ENCODE measurements around the gene GGTLC3.
"Not testable (repeated sequence)": the region's sequence is repeated elsewhere in the genome, so short reads cannot be mapped to it uniquely, and the experiment has no call there.

GGTLC3 gene

DNA sequence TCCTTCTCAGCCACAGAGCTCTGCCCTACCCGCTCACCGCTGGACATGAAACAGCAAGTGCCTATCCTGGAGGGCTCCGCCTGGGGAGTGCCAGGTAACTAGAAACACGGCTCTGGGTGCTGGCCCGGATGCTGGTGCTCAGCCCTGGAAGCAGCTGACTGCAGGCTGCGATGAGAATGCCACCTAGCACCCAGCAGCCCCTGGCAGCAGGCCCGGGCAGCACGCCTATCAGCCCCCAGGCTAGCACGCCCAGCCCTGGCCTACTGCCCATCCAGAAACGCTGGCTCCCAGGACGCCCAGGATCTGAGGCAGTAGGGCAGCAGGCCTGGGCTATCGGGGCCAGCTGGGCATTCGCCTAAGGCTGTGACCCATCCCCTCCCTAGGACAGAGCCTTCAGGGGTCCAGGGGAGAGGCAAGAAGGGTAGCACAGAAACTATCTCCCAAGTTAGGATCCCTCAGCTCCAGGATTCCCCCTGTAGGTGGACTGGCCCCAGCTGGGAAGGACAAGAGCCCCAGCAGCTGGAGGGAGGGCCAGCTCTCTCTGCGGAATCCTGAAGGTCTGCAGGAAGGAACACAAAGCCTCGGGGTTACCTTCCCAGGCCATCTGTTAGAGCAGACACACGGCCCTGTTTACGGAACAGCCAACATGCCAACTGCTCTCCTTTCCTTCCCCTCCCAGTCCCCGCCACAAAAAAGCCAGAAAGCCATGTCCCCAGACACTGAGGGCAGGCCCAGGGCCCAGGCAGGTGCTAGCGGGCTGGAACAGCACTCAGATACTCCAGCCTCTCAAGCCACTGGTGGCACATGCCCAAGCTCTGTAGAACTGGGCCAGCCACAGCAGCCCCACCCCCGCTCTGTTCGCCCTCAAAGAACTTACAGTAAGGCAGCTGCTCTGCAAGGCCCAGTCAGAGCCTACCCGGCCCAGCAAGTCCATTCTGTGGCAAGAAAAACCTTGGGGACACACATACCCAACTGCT lies 36.6 kb upstream of the GGTLC3 start:
- not testable (repeated sequence) for H3K36me3 ChIP-seq (replicated peaks in 1 of 2; ENCODE audit: control insufficient read depth in 2 of 2, insufficient read depth in 2 of 2, low read length in 2 of 2); H3K4ac ChIP-seq (ENCODE audit: low read length); H3K9me3 ChIP-seq (replicated peaks in 1 of 2; ENCODE audit: control insufficient read depth in 2 of 2, insufficient read depth in 1 of 2, low read depth in 1 of 2, low read length in 2 of 2); H4K8ac ChIP-seq (ENCODE audit: low read depth, low read length); H2BK15ac ChIP-seq (ENCODE audit: low read length); H4K91ac ChIP-seq (ENCODE audit: low read depth, low read length, poor library complexity); DNase-seq (ENCODE audit: low spot score); H2AFZ ChIP-seq (ENCODE audit: low read length); H3K27ac ChIP-seq (replicated peaks; ENCODE audit: low read length); H2BK12ac ChIP-seq (ENCODE audit: low read length); H2AK5ac ChIP-seq (ENCODE audit: low read depth, low read length); H3K14ac ChIP-seq (ENCODE audit: low read length); H3K4me2 ChIP-seq (ENCODE audit: insufficient read depth, low read length, poor library complexity, severe bottlenecking); H3K4me3 ChIP-seq (ENCODE audit: low read length in 2 of 2); H3K18ac ChIP-seq (ENCODE audit: low read length); H3K4me1 ChIP-seq (ENCODE audit: control insufficient read depth in 2 of 2, insufficient read depth in 1 of 2, low read depth in 1 of 2, low read length in 2 of 2); H3K9ac ChIP-seq (ENCODE audit: low read depth, low read length, poor library complexity); H3K79me1 ChIP-seq (ENCODE audit: low read depth, low read length); H2BK120ac ChIP-seq (ENCODE audit: low read depth, low read length); H3K27me3 ChIP-seq (ENCODE audit: control insufficient read depth in 3 of 3, insufficient read depth in 3 of 3, low read depth in 1 of 3, low read length in 3 of 3); H3K23ac ChIP-seq (ENCODE audit: low read depth, low read length, poor library complexity); H2BK5ac ChIP-seq (ENCODE audit: low read length)
- WGBS, 2 donors (ENCODE audit: extremely low coverage in 2 of 2, insufficient read length in 2 of 2, insufficient replicate concordance in 1 of 2): no CpG with 5 or more reads among the region's 22 CpGs

DNA sequence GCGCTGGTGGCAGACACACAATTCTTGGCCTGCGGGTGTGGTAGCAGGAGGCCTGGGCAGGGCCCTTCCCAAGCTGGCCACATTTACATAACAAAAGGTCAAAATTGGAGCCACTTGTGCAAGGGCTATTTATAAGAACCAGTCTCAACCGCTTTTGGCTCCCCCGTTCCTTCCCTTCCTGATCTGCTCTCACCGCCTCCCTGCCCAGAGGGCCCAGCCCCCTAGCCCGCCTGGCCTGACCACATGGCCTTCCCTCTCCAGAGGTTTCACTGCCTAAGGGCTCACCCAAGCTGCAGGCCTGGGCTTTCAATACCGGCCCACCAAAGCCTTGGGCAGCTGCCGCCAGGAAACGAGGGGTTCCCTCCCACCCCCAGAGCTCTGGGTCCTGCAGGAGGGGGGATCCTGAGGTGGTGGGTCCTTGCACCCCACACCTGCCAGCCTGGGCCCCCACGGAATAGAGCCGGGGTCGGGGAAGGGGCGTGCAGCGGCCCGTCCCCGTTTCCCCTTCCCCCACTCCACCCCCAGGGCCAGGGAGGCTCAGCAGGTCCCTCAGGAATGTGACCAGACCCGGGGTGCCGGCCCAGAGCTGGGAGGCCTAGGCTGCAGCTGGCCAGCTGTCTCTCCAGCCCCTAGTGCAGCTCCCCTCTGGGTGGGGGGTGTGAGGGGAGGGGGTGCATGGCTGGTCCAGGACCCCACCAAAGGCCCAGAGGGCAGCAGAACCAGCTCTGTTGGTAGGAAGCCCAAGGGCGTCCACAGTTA lies 35.1 kb upstream of the GGTLC3 start:
- H2BK15ac ChIP-seq (ENCODE audit: low read length); H3K36me3 ChIP-seq (replicated peaks in 1 of 2; ENCODE audit: control insufficient read depth in 2 of 2, insufficient read depth in 2 of 2, low read length in 2 of 2); H2BK12ac ChIP-seq (ENCODE audit: low read length); H3K4me2 ChIP-seq (ENCODE audit: insufficient read depth, low read length, poor library complexity, severe bottlenecking); H2AK5ac ChIP-seq (ENCODE audit: low read depth, low read length); H2BK5ac ChIP-seq (ENCODE audit: low read length); H3K4me3 ChIP-seq (ENCODE audit: low read length in 2 of 2); H2AFZ ChIP-seq (ENCODE audit: low read length); H3K9me3 ChIP-seq (replicated peaks in 1 of 2; ENCODE audit: control insufficient read depth in 2 of 2, insufficient read depth in 1 of 2, low read depth in 1 of 2, low read length in 2 of 2); H3K4me1 ChIP-seq (ENCODE audit: control insufficient read depth in 2 of 2, insufficient read depth in 1 of 2, low read depth in 1 of 2, low read length in 2 of 2); H3K79me1 ChIP-seq (ENCODE audit: low read depth, low read length); H3K14ac ChIP-seq (ENCODE audit: low read length); H2BK120ac ChIP-seq (ENCODE audit: low read depth, low read length); H3K27me3 ChIP-seq (ENCODE audit: control insufficient read depth in 3 of 3, insufficient read depth in 3 of 3, low read depth in 1 of 3, low read length in 3 of 3); DNase-seq (ENCODE audit: low spot score); H3K9ac ChIP-seq (ENCODE audit: low read depth, low read length, poor library complexity); H3K18ac ChIP-seq (ENCODE audit: low read length); H4K91ac ChIP-seq (ENCODE audit: low read depth, low read length, poor library complexity); H3K23ac ChIP-seq (ENCODE audit: low read depth, low read length, poor library complexity); H3K4ac ChIP-seq (ENCODE audit: low read length); H4K8ac ChIP-seq (ENCODE audit: low read depth, low read length); H3K27ac ChIP-seq (replicated peaks; ENCODE audit: low read length): not testable (repeated sequence)
- no CpG with 5 or more reads among the region's 19 CpGs for WGBS, 2 donors (ENCODE audit: extremely low coverage in 2 of 2, insufficient read length in 2 of 2, insufficient replicate concordance in 1 of 2)

DNA sequence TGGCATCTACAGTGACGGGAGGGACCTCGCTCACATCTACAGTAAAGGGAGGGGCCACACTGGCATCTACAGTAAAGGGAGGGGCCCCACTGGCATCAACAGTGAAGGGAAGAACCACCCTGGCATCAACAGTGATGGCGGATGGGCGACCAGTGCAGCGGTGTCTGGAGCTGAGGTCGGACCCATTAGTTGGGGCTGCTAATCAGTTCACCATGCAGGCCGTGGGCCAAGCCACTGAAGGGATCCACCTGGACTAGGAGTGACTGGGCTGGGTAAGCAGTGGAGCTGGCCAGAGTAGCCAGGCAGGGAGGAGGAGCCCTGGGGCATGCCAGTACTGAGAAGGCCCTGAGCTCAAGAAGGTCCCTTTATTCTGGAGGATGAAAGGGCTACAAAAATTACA lies 33.1 kb upstream of the GGTLC3 start:
- not testable (repeated sequence) for H4K8ac ChIP-seq (ENCODE audit: low read depth, low read length); H3K4me2 ChIP-seq (ENCODE audit: insufficient read depth, low read length, poor library complexity, severe bottlenecking); H3K27me3 ChIP-seq (ENCODE audit: control insufficient read depth in 3 of 3, insufficient read depth in 3 of 3, low read depth in 1 of 3, low read length in 3 of 3); H2AK5ac ChIP-seq (ENCODE audit: low read depth, low read length); H3K4ac ChIP-seq (ENCODE audit: low read length); DNase-seq (ENCODE audit: low spot score); H3K4me3 ChIP-seq (ENCODE audit: low read length in 2 of 2); H3K23ac ChIP-seq (ENCODE audit: low read depth, low read length, poor library complexity); H3K36me3 ChIP-seq (replicated peaks in 1 of 2; ENCODE audit: control insufficient read depth in 2 of 2, insufficient read depth in 2 of 2, low read length in 2 of 2); H3K18ac ChIP-seq (ENCODE audit: low read length); H2BK12ac ChIP-seq (ENCODE audit: low read length); H2AFZ ChIP-seq (ENCODE audit: low read length); H4K91ac ChIP-seq (ENCODE audit: low read depth, low read length, poor library complexity); H3K27ac ChIP-seq (replicated peaks; ENCODE audit: low read length); H3K14ac ChIP-seq (ENCODE audit: low read length); H3K79me1 ChIP-seq (ENCODE audit: low read depth, low read length); H2BK15ac ChIP-seq (ENCODE audit: low read length); H3K9ac ChIP-seq (ENCODE audit: low read depth, low read length, poor library complexity); H3K9me3 ChIP-seq (replicated peaks in 1 of 2; ENCODE audit: control insufficient read depth in 2 of 2, insufficient read depth in 1 of 2, low read depth in 1 of 2, low read length in 2 of 2); H3K4me1 ChIP-seq (ENCODE audit: control insufficient read depth in 2 of 2, insufficient read depth in 1 of 2, low read depth in 1 of 2, low read length in 2 of 2); H2BK120ac ChIP-seq (ENCODE audit: low read depth, low read length); H2BK5ac ChIP-seq (ENCODE audit: low read length)
- WGBS, 2 donors (ENCODE audit: extremely low coverage in 2 of 2, insufficient read length in 2 of 2, insufficient replicate concordance in 1 of 2): no CpG with 5 or more reads among the region's 7 CpGs

All from neuronal stem cell (in vitro differentiated cells).